Bronchus fibroblast of lung (primary cell): ENCODE measurements around the gene CMYA5. TPM values are rescaled to one million over a fixed set of nuclear protein-coding genes. Genes with fewer than 3 reads are reported as not detected.

Experiments used
- total RNA-seq: library from RNA; depleted of rRNA; stranded (reverse); fragments of >200 nt; gene quantifications from 2 replicates; pipeline ENCODE4 v1.2.3, GENCODE V29; 2015

The CMYA5 gene
- total RNA-seq: 0.30 and 0.34 TPM in 2 replicates

GRCh38 chr5:79689541-79690466, at the start of gene CMYA5:
CMYA5 (plus strand) TSS chr5:79689836; CDS start chr5:79689908, 72 bp downstream.

Other genes starting within 250 kb of the CMYA5 start
- gene HOMER1, start 175.7 kb upstream of the CMYA5 start, total RNA-seq: 2.7 and 3.7 TPM in 2 replicates
- gene TENT2, start 77.4 kb upstream of the CMYA5 start, total RNA-seq: 14.6 and 17.3 TPM in 2 replicates